GM18508 (cell line): Measurements from ENCODE around the gene UGT1A8.
"Not testable (repeated sequence)": the region's sequence is repeated elsewhere in the genome, so short reads cannot be mapped to it uniquely, and the experiment has no call there.

ENCODE experiments used
- ATAC-seq: cut with Tn5 transposase; IDR thresholded peaks from one replicate; pipeline ENCODE4 v1.9.1; 2021; ENCODE audit warnings: moderate number of reproducible peaks; ENCODE audit not compliant: insufficient read depth, unreplicated experiment

The UGT1A8 gene

GRCh38 chr2:233681521-233682099, 64.2 kb downstream of the UGT1A8 start, which contains the start of gene UGT1A7:
UGT1A7 (plus strand) TSS chr2:233681901; CDS start chr2:233681938, 37 bp downstream.
- no peak for ATAC-seq

GRCh38 chr2:233684640-233685039, 67.2 kb downstream of the UGT1A8 start:
- no peak for ATAC-seq

- ATAC-seq, result no peak
Measured at GRCh38 chr2:233686928-233687327, 69.5 kb downstream of the UGT1A8 start.

- ATAC-seq, result no peak
Measured at GRCh38 chr2:233688341-233688740, 70.9 kb downstream of the UGT1A8 start.

GRCh38 chr2:233689031-233689430, 71.6 kb downstream of the UGT1A8 start:
- no peak for ATAC-seq

GRCh38 chr2:233689501-233689900, 72.1 kb downstream of the UGT1A8 start:
- no peak for ATAC-seq

- no peak for ATAC-seq
Measured at GRCh38 chr2:233690444-233690843, 73.0 kb downstream of the UGT1A8 start.

- no peak for ATAC-seq
Measured at GRCh38 chr2:233691443-233692433, 74.3 kb downstream of the UGT1A8 start.

- no peak for ATAC-seq
Measured at GRCh38 chr2:233692648-233693047, 75.2 kb downstream of the UGT1A8 start, which contains the start of gene UGT1A6. UGT1A6 (plus strand) TSS chr2:233692890; CDS start chr2:233693005, 115 bp downstream.

GRCh38 chr2:233693963-233694362, 76.5 kb downstream of the UGT1A8 start:
- ATAC-seq, result no peak

GRCh38 chr2:233698740-233699139, 81.3 kb downstream of the UGT1A8 start:
- ATAC-seq, result no peak

GRCh38 chr2:233699424-233700027, 82.1 kb downstream of the UGT1A8 start:
- ATAC-seq, result no peak

- ATAC-seq, result no peak
Measured at GRCh38 chr2:233700028-233700635, 82.7 kb downstream of the UGT1A8 start.

- ATAC-seq, result not testable (repeated sequence)
Measured at GRCh38 chr2:233700842-233701241, 83.4 kb downstream of the UGT1A8 start.

- ATAC-seq, result no peak
Measured at GRCh38 chr2:233702238-233702637, 84.8 kb downstream of the UGT1A8 start.

- ATAC-seq, result no peak
Measured at GRCh38 chr2:233705911-233706506, 88.6 kb downstream of the UGT1A8 start.

- ATAC-seq, result no peak
Measured at GRCh38 chr2:233706720-233707119, 89.3 kb downstream of the UGT1A8 start.

GRCh38 chr2:233707940-233708644, 90.7 kb downstream of the UGT1A8 start:
- no peak for ATAC-seq

GRCh38 chr2:233708942-233709341, 91.5 kb downstream of the UGT1A8 start:
- ATAC-seq, result no peak
